NCI-H1417 treated with DMSO at 0.1 percent for 48 hours (cell line): ENCODE results near the gene KCNJ9.

Experiments
- DNase-seq: peaks from one replicate; lab custom pipeline; 2025; lab: John Stamatoyannopoulos, UW

KCNJ9 gene

GRCh38 chr1:160087118-160087662 lies 5.9 kb downstream of the KCNJ9 start:
- DNase-seq, result no peak

- DNase-seq, result no peak
Measured at GRCh38 chr1:160089883-160090282, 8.5 kb downstream of the KCNJ9 start.

- no peak for DNase-seq
Measured at GRCh38 chr1:160090760-160091159, 9.4 kb downstream of the KCNJ9 start.

GRCh38 chr1:160091666-160092223 lies 10.4 kb downstream of the KCNJ9 start:
- DNase-seq, result no peak

- no peak for DNase-seq
Measured at GRCh38 chr1:160092366-160093068, 11.2 kb downstream of the KCNJ9 start.

- DNase-seq, result no peak
Measured at GRCh38 chr1:160093069-160093395, 11.7 kb downstream of the KCNJ9 start.

- DNase-seq, result no peak
Measured at GRCh38 chr1:160093624-160094290, 12.4 kb downstream of the KCNJ9 start.

- no peak for DNase-seq
Measured at GRCh38 chr1:160094291-160094625, 12.9 kb downstream of the KCNJ9 start.

- no peak for DNase-seq
Measured at GRCh38 chr1:160094806-160095205, 13.5 kb downstream of the KCNJ9 start.

GRCh38 chr1:160095382-160096105 lies 14.2 kb downstream of the KCNJ9 start:
- no peak for DNase-seq

GRCh38 chr1:160096274-160097116 lies 15.2 kb downstream of the KCNJ9 start:
- no peak for DNase-seq

- no peak for DNase-seq
Measured at GRCh38 chr1:160097151-160097910, 16.0 kb downstream of the KCNJ9 start.

- DNase-seq, result peak; percentile 24
Measured at GRCh38 chr1:160097911-160098851, 16.8 kb downstream of the KCNJ9 start, which contains the start of gene IGSF8. IGSF8 (minus strand) TSS chr1:160098619; CDS start chr1:160098472, 147 bp downstream.

GRCh38 chr1:160098852-160099561 lies 17.7 kb downstream of the KCNJ9 start:
- peak; percentile 59 for DNase-seq

- DNase-seq, result no peak
Measured at GRCh38 chr1:160099716-160100375, 18.5 kb downstream of the KCNJ9 start.

GRCh38 chr1:160101037-160101716 lies 19.8 kb downstream of the KCNJ9 start:
- DNase-seq, result peak; percentile 18

- DNase-seq, result no peak
Measured at GRCh38 chr1:160101717-160102522, 20.6 kb downstream of the KCNJ9 start.
